Measurements from ENCODE around the gene DIAPH1.

Gene DIAPH1

GRCh38 chr5:141590127-141590526, 28.7 kb downstream of the DIAPH1 start:
- Histone ChIP-seq H4K20me1 (ENCODE audit: control insufficient read depth, insufficient read depth, low read depth, low read length) (no peaks in the 10 kb centered on the region), H3K9me2 (replicated peaks; ENCODE audit: control insufficient read depth, low read length) (no peaks in the 10 kb centered on the region), H3K79me2 (ENCODE audit: control insufficient read depth, low read length) (peaks cover 39% of the 10 kb centered on the region), H3F3A (ENCODE audit: control insufficient read depth, insufficient read depth) (peaks cover 8% of the 10 kb centered on the region; the same call in 1 of the 2 replicates), H3K36me3 (ENCODE audit: control insufficient read depth, low read length) (peaks cover 41% of the 10 kb centered on the region), H3K27ac (ENCODE audit: low read depth, low read length) (no peak overlapping the region), H3K4me3 (ENCODE audit: low read length) (no peak overlapping the region), H3K4me1 (ENCODE audit: control insufficient read depth, low read length) (peaks cover 31% of the 10 kb centered on the region), H3K9me3 (ENCODE audit: control insufficient read depth, insufficient read depth, low read length) (no peaks in the 10 kb centered on the region), H3K27me3 (ENCODE audit: control insufficient read depth, low read length) (no peaks in the 10 kb centered on the region), H3K4me2 (ENCODE audit: low read length) (no peak overlapping the region)
- TF ChIP-seq EZH2phosphoT487 (IDR thresholded peaks at IDR 0.05; ENCODE audit: borderline replicate concordance, low read length): no peak
- no peak for TF ChIP-seq CTCF (IDR thresholded peaks at IDR 0.05; ENCODE audit: low read depth, low read length, poor library complexity, severe bottlenecking)

DNA sequence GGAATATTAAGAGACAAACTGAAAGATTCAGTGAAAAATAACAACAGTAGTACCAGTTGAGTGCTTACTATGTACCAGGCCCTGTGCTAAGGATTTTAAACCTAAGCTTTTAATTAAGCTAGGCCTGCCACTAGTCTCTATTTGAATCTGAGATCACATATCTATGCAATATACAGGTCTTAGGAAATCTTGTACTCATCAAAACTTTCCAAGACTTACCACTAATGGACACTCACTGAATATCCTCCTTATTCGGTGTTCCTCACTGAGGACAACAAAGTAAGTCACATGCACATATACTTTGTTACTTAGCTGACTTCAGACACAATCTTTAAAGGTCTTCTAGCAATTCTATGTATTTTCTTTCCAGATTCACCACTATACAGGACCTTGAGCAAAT, 32.6 kb downstream of the DIAPH1 start:
- H3K36me3 ChIP-seq (ENCODE audit: control insufficient read depth, low read length): peaks cover 64% of the 10 kb centered on the region
- H3K9me3 ChIP-seq (ENCODE audit: control insufficient read depth, insufficient read depth, low read length): no peaks in the 10 kb centered on the region
- peaks cover 22% of the 10 kb centered on the region for H3K4me1 ChIP-seq (ENCODE audit: control insufficient read depth, low read length)
- no peaks in the 10 kb centered on the region for H4K20me1 ChIP-seq (ENCODE audit: control insufficient read depth, insufficient read depth, low read depth, low read length)
- H3K27me3 ChIP-seq (ENCODE audit: control insufficient read depth, low read length): no peaks in the 10 kb centered on the region
- no peaks in the 10 kb centered on the region for H3K9me2 ChIP-seq (replicated peaks; ENCODE audit: control insufficient read depth, low read length)
- peak overlapping the region; percentile 19 for H3K4me2 ChIP-seq (ENCODE audit: low read length)
- peaks cover 30% of the 10 kb centered on the region for H3K79me2 ChIP-seq (ENCODE audit: control insufficient read depth, low read length)
- no peak overlapping the region for H3K4me3 ChIP-seq (ENCODE audit: low read length)
- TF ChIP-seq CTCF (IDR thresholded peaks at IDR 0.05; ENCODE audit: low read depth, low read length, poor library complexity, severe bottlenecking): no peak
- TF ChIP-seq EZH2phosphoT487 (IDR thresholded peaks at IDR 0.05; ENCODE audit: borderline replicate concordance, low read length): no peak
- H3K27ac ChIP-seq (ENCODE audit: low read depth, low read length): no peak overlapping the region
- H3F3A ChIP-seq (ENCODE audit: control insufficient read depth, insufficient read depth): no peaks in the 10 kb centered on the region

DNA sequence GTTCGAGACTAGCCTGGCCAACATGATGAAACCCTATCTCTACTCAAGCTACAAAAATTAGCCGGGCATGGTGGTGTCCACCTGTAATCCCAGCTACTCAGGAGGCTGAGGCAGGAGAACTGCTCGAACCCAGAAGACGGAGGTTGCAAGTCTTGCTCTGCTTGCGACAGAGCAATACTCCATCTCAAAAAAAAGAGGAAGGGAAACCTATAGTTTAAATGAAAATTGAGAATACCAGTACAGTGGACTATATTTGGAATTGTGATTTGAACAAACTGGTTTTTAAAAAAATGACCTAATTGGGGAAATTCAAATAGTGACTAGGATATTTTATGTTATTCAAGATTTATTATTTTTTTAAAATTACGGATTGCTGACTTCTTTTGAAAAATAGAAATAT, 33.2 kb downstream of the DIAPH1 start:
- Histone ChIP-seq H3K36me3 (ENCODE audit: control insufficient read depth, low read length) (peaks cover 71% of the 10 kb centered on the region), H3K4me1 (ENCODE audit: control insufficient read depth, low read length) (peaks cover 22% of the 10 kb centered on the region), H3F3A (ENCODE audit: control insufficient read depth, insufficient read depth) (no peaks in the 10 kb centered on the region), H3K4me3 (ENCODE audit: low read length) (no peak overlapping the region), H3K9me2 (replicated peaks; ENCODE audit: control insufficient read depth, low read length) (no peaks in the 10 kb centered on the region), H4K20me1 (ENCODE audit: control insufficient read depth, insufficient read depth, low read depth, low read length) (no peaks in the 10 kb centered on the region), H3K27ac (ENCODE audit: low read depth, low read length) (no peak overlapping the region), H3K4me2 (ENCODE audit: low read length) (peak overlapping the region; percentile 19), H3K79me2 (ENCODE audit: control insufficient read depth, low read length) (peaks cover 23% of the 10 kb centered on the region), H3K9me3 (ENCODE audit: control insufficient read depth, insufficient read depth, low read length) (no peaks in the 10 kb centered on the region), H3K27me3 (ENCODE audit: control insufficient read depth, low read length) (no peaks in the 10 kb centered on the region)
- TF ChIP-seq CTCF (IDR thresholded peaks at IDR 0.05; ENCODE audit: low read depth, low read length, poor library complexity, severe bottlenecking): no peak
- no peak for TF ChIP-seq EZH2phosphoT487 (IDR thresholded peaks at IDR 0.05; ENCODE audit: borderline replicate concordance, low read length)

DNA sequence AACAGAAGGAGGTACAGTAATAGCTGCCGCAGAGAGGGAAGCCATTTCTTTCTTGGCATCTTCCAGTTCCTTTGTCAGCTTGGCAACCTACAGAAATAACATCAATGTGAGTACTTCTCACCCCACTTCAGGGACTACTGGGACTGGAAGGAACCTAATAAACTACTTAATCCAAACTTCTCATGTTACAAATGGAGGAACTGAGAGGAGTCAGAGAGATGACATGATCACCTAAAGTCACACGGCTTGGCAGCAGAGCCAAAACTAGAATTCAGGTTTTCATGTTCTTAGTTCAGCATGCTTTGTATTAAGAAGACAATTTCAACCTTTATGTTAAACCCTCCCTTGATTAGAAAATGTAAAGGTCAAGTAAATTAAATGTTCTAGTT, 44.7 kb downstream of the DIAPH1 start:
- TF ChIP-seq CTCF (IDR thresholded peaks at IDR 0.05; ENCODE audit: low read depth, low read length, poor library complexity, severe bottlenecking) (no peak), EZH2phosphoT487 (IDR thresholded peaks at IDR 0.05; ENCODE audit: borderline replicate concordance, low read length) (no peak)
- Histone ChIP-seq H3K27ac (ENCODE audit: low read depth, low read length) (no peak overlapping the region), H3K4me2 (ENCODE audit: low read length) (no peak overlapping the region), H3K27me3 (ENCODE audit: control insufficient read depth, low read length) (no peaks in the 10 kb centered on the region), H3K9me3 (ENCODE audit: control insufficient read depth, insufficient read depth, low read length) (no peaks in the 10 kb centered on the region), H3K79me2 (ENCODE audit: control insufficient read depth, low read length) (no peaks in the 10 kb centered on the region), H3K9me2 (replicated peaks; ENCODE audit: control insufficient read depth, low read length) (no peaks in the 10 kb centered on the region), H3F3A (ENCODE audit: control insufficient read depth, insufficient read depth) (peaks cover 11% of the 10 kb centered on the region), H3K36me3 (ENCODE audit: control insufficient read depth, low read length) (peaks cover 87% of the 10 kb centered on the region), H3K4me1 (ENCODE audit: control insufficient read depth, low read length) (peaks cover 18% of the 10 kb centered on the region), H4K20me1 (ENCODE audit: control insufficient read depth, insufficient read depth, low read depth, low read length) (no peaks in the 10 kb centered on the region), H3K4me3 (ENCODE audit: low read length) (no peak overlapping the region)

Measured in DOHH2 (cell line).